Measurements from ENCODE around the gene EHMT1. TPM values are rescaled to one million over a fixed set of nuclear protein-coding genes. Genes with fewer than 3 reads are reported as not detected.
"Not testable (repeated sequence)": the region's sequence is repeated elsewhere in the genome, so short reads cannot be mapped to it uniquely, and the experiment has no call there.

Gene EHMT1
- total and polyA plus RNA-seq, 2 experiments from 2014 or later = 162 to 177 TPM

- ATAC-seq; H3F3A ChIP-seq (replicated peaks; ENCODE audit: low read depth); H3K27ac Mint-ChIP-seq; H3K4me2 ChIP-seq; H3K4me3 ChIP-seq; H3K27me3 ChIP-seq (ENCODE audit: insufficient read depth); H3K4me3 Mint-ChIP-seq; H2AFZ ChIP-seq; H3K27me3 Mint-ChIP-seq (ENCODE audit: insufficient read depth, low read depth, poor library complexity); H3K9me2 ChIP-seq (ENCODE audit: insufficient read depth); H3K9me3 Mint-ChIP-seq; H3K36me3 ChIP-seq (ENCODE audit: insufficient read depth); DNase-seq (ENCODE audit: low spot score): not testable (repeated sequence)
- Mint-ChIP-seq H3K4me1 (peaks cover 34% of the 10 kb centered on the region), H3K36me3 (ENCODE audit: low read depth) (peaks cover 19% of the 10 kb centered on the region)
- Histone ChIP-seq H3K4me1 (ENCODE audit: insufficient read depth) (peaks cover 15% of the 10 kb centered on the region), H3K27ac (ENCODE audit: low read depth) (0 out of 2 replicates have a peak overlapping the region, but pooled peaks have one; percentile 32), H4K20me1 (replicated peaks; ENCODE audit: insufficient read depth) (peaks cover 33% of the 10 kb centered on the region), H3K79me2 (replicated peaks; ENCODE audit: insufficient read depth) (peaks cover 100% of the 10 kb centered on the region)
Observed at GRCh38 chr9:137627406-137627805, 8.6 kb downstream of the EHMT1 start.

- no peak overlapping the region for H3K27ac ChIP-seq (ENCODE audit: low read depth)
- no peaks in the 10 kb centered on the region for H3K9me2 ChIP-seq (ENCODE audit: insufficient read depth)
- H3K36me3 ChIP-seq (ENCODE audit: insufficient read depth) = no peaks in the 10 kb centered on the region
- peaks cover 5% of the 10 kb centered on the region for H3K27me3 Mint-ChIP-seq (ENCODE audit: insufficient read depth, low read depth, poor library complexity)
- no peak overlapping the region for H3K4me2 ChIP-seq
- ATAC-seq (no peak), DNase-seq (ENCODE audit: low spot score) (no peak)
- H3K4me3 ChIP-seq = no peak overlapping the region
- H4K20me1 ChIP-seq (replicated peaks; ENCODE audit: insufficient read depth) = peaks cover 48% of the 10 kb centered on the region
- no peaks in the 10 kb centered on the region for H3K27me3 ChIP-seq (ENCODE audit: insufficient read depth)
- H3K27ac Mint-ChIP-seq = no peak overlapping the region
- H3F3A ChIP-seq (replicated peaks; ENCODE audit: low read depth) = no peaks in the 10 kb centered on the region
- H3K36me3 Mint-ChIP-seq (ENCODE audit: low read depth) = peaks cover 4% of the 10 kb centered on the region; the same call in 2 of the 3 replicates
- H3K4me3 Mint-ChIP-seq = no peak overlapping the region
- H3K4me1 Mint-ChIP-seq = peaks cover 50% of the 10 kb centered on the region
- no peaks in the 10 kb centered on the region for H3K9me3 Mint-ChIP-seq
- H3K79me2 ChIP-seq (replicated peaks; ENCODE audit: insufficient read depth) = peaks cover 100% of the 10 kb centered on the region
- peaks cover 28% of the 10 kb centered on the region for H3K4me1 ChIP-seq (ENCODE audit: insufficient read depth)
- H2AFZ ChIP-seq = no peak overlapping the region
- TF ChIP-seq EZH2 (IDR thresholded peaks at IDR 0.05; ENCODE audit: low read depth, unreplicated experiment) (no peak), POLR2AphosphoS5 (IDR thresholded peaks at IDR 0.05; ENCODE audit: low read depth) (no peak), ZNF331 (CRISPR knock-in tag; IDR thresholded peaks at IDR 0.05; ENCODE audit: low read depth) (no peak), ZNF114 (CRISPR knock-in tag; IDR thresholded peaks at IDR 0.05) (no peak), EZH2phosphoT487 (IDR thresholded peaks at IDR 0.05; ENCODE audit: unreplicated experiment) (no peak), REST (IDR thresholded peaks at IDR 0.05; ENCODE audit: unreplicated experiment) (no peak), CREB1 (CRISPR knock-in tag; IDR thresholded peaks at IDR 0.05; ENCODE audit: low read depth) (no peak), STAT1 (IDR thresholded peaks at IDR 0.05; ENCODE audit: unreplicated experiment) (no peak), CTCF (conservative IDR thresholded peaks at IDR 0.05; ENCODE audit: low read depth in 2 of 2) (no peak), NANOG (IDR thresholded peaks at IDR 0.05; ENCODE audit: borderline replicate concordance) (no peak), ETS1 (IDR thresholded peaks at IDR 0.05) (no peak)
Observed at GRCh38 chr9:137630126-137630525, 11.3 kb downstream of the EHMT1 start.
